ENCODE results near the gene KCTD8. TPM values are rescaled to one million over a fixed set of nuclear protein-coding genes. Genes with fewer than 3 reads are reported as not detected.

KCTD8 gene
- total RNA-seq, 1 experiment from 2014 or later = 1.1 TPM

GRCh38 chr4:44232262-44232661 is 216.3 kb downstream of the KCTD8 start:
- Histone ChIP-seq H3K56ac (ENCODE audit: insufficient read length, low read depth, low read length) (no peak overlapping the region), H3K4ac (ENCODE audit: low read depth, low read length) (no peak overlapping the region), H2BK12ac (ENCODE audit: insufficient read length, low read depth, low read length) (no peak overlapping the region), H3K14ac (ENCODE audit: insufficient read depth, low read length) (no peak overlapping the region), H2AFZ (ENCODE audit: low read length) (no peak overlapping the region), H3K23ac (ENCODE audit: insufficient read length, low read depth, low read length) (no peak overlapping the region), H3K79me2 (ENCODE audit: insufficient read depth, low read length) (no peaks in the 10 kb centered on the region), H4K5ac (ENCODE audit: insufficient read length, low read depth, low read length) (no peak overlapping the region), H2BK15ac (ENCODE audit: low read depth, low read length) (no peak overlapping the region), H3K27me3 (ENCODE audit: insufficient read depth, low read length) (no peaks in the 10 kb centered on the region; the same call in 1 of the 2 replicates), H3T11ph (ENCODE audit: low read length) (no peak overlapping the region), H3K4me1 (ENCODE audit: insufficient read depth, low read length) (peaks cover 2% of the 10 kb centered on the region; the same call in 1 of the 2 replicates), H3K18ac (ENCODE audit: insufficient read length, low read depth, low read length) (no peak overlapping the region), H3K79me1 (ENCODE audit: insufficient read depth, low read depth, low read length, poor library complexity, severe bottlenecking) (no peaks in the 10 kb centered on the region), H2BK20ac (ENCODE audit: low read depth, low read length, poor library complexity, severe bottlenecking) (no peak overlapping the region), H2BK120ac (ENCODE audit: low read depth, low read length, poor library complexity, severe bottlenecking) (no peak overlapping the region), H2AK5ac (ENCODE audit: insufficient read length, low read length) (no peak overlapping the region), H3K9me3 (ENCODE audit: control insufficient read depth, low read depth, low read length) (no peaks in the 10 kb centered on the region), H3K9ac (ENCODE audit: extremely low read depth, insufficient read length, low read length) (no peak overlapping the region), H3K23me2 (ENCODE audit: insufficient read length, low read depth, low read length, poor library complexity, severe bottlenecking) (no peaks in the 10 kb centered on the region), H3K4me2 (ENCODE audit: insufficient read depth, insufficient read length, low read length) (no peak overlapping the region), H4K20me1 (ENCODE audit: control insufficient read depth, insufficient read depth, insufficient read length) (no peaks in the 10 kb centered on the region), H3K27ac (ENCODE audit: insufficient read length, low read depth, low read length) (no peak overlapping the region), H4K91ac (ENCODE audit: insufficient read length, low read depth, low read length) (no peak overlapping the region), H4K8ac (replicated peaks; ENCODE audit: insufficient read length, low read depth, low read length) (no peak overlapping the region), H2BK5ac (ENCODE audit: insufficient read length, low read length) (no peak overlapping the region)
- H3K36me3 Mint-ChIP-seq (ENCODE audit: insufficient read depth in 1 of 3, low read depth in 3 of 3) = peaks cover 0 to under 1% (median 0%) of the 10 kb centered on the region in 3 experiments; a peak in 2 of 7 replicates
- H3K9me3 Mint-ChIP-seq = no peaks in the 10 kb centered on the region; a peak in 1 of 5 replicates
- H3K4me3 Mint-ChIP-seq = no peak overlapping the region
- WGBS (ENCODE audit: extremely low coverage, insufficient read length, low lambda C conversion rate) = no CpG with 5 or more reads among the region's 1 CpG
- TF ChIP-seq CTCF (conservative IDR thresholded peaks at IDR 0.05) = no peak
- H3K27me3 Mint-ChIP-seq (ENCODE audit: low read depth) = peaks cover 18% of the 10 kb centered on the region
- no peak overlapping the region for H3K27ac Mint-ChIP-seq
- peaks cover 14 to 24% of the 10 kb centered on the region in 2 experiments for H3K4me1 Mint-ChIP-seq
- no peak for DNase-seq

Measured in H9 (cell line).